Measurements from ENCODE around the gene RNF40.

GRCh38 chr16:30787613-30788378, 25.7 kb downstream of the RNF40 start:
- TF ChIP-seq, protein P1, sequence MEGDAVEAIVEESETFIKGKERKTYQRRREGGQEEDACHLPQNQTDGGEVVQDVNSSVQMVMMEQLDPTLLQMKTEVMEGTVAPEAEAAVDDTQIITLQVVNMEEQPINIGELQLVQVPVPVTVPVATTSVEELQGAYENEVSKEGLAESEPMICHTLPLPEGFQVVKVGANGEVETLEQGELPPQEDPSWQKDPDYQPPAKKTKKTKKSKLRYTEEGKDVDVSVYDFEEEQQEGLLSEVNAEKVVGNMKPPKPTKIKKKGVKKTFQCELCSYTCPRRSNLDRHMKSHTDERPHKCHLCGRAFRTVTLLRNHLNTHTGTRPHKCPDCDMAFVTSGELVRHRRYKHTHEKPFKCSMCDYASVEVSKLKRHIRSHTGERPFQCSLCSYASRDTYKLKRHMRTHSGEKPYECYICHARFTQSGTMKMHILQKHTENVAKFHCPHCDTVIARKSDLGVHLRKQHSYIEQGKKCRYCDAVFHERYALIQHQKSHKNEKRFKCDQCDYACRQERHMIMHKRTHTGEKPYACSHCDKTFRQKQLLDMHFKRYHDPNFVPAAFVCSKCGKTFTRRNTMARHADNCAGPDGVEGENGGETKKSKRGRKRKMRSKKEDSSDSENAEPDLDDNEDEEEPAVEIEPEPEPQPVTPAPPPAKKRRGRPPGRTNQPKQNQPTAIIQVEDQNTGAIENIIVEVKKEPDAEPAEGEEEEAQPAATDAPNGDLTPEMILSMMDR (IDR thresholded peaks at IDR 0.05; ENCODE audit: low read length), result no peak
- no peak for TF ChIP-seq EZH2phosphoT487 (IDR thresholded peaks at IDR 0.05; ENCODE audit: low read length)

Measured in MM.1S (cell line).